SU-DHL-6 (cell line): ENCODE data around the gene RRAGB.
"Not testable (repeated sequence)": the region's sequence is repeated elsewhere in the genome, so short reads cannot be mapped to it uniquely, and the experiment has no call there.

ENCODE experiments used
- H2AFZ ChIP-seq: fragments of 200-600 bp; sonication (generic); 2 replicates; pipeline ENCODE4 v1.6.1; 2014; ENCODE audit warnings: low read depth, mild to moderate bottlenecking, moderate library complexity, mixed read lengths, antibody characterized with exemption, low read length; ENCODE audit not compliant: severe bottlenecking
- H3F3A ChIP-seq: fragments of 200-600 bp; shearing (Covaris generic); 2 replicates; pipeline ENCODE4 v1.6.0; 2016; ENCODE audit warnings: antibody characterized with exemption, mild to moderate bottlenecking; ENCODE audit not compliant: insufficient read depth
- H3K27ac ChIP-seq: fragments of 200-600 bp; sonication (generic); 2 replicates; pipeline ENCODE4 v1.5.1; 2016; ENCODE audit warnings: low read depth, mild to moderate bottlenecking, low read length, moderate library complexity, mixed read lengths
- H3K27me3 ChIP-seq: fragments of 200-600 bp; sonication (generic), shearing (Covaris generic); 2 replicates; pipeline ENCODE4 v1.6.0; 2014; ENCODE audit warnings: mild to moderate bottlenecking, low read length
- H3K36me3 ChIP-seq: fragments of 200-600 bp; sonication (generic); 2 replicates; pipeline ENCODE4 v1.6.1; 2014; ENCODE audit warnings: mild to moderate bottlenecking, low read length, mixed read lengths
- H3K4me2 ChIP-seq: fragments of 300-600, 200-600 bp; shearing (Covaris generic), sonication (generic); 2 replicates; pipeline ENCODE4 v1.6.0; 2014; ENCODE audit warnings: low read length, low read depth, mild to moderate bottlenecking; ENCODE audit not compliant: poor library complexity, severe bottlenecking
- H3K4me3 ChIP-seq: fragments of 200-600 bp; sonication (generic); 2 replicates; pipeline ENCODE4 v1.5.1; 2014; ENCODE audit warnings: antibody characterized with exemption, low read length, mild to moderate bottlenecking, mixed read lengths; ENCODE audit not compliant: insufficient read depth, poor library complexity, severe bottlenecking
- H3K79me2 ChIP-seq: fragments of 200-600 bp; sonication (generic); 2 replicates; pipeline ENCODE4 v1.6.1; 2014; ENCODE audit warnings: mild to moderate bottlenecking, low read length, moderate library complexity; ENCODE audit not compliant: insufficient read depth
- H3K9ac ChIP-seq: fragments of 200-600 bp; sonication (generic); 2 replicates; pipeline ENCODE4 v1.7.0; 2014; ENCODE audit warnings: mild to moderate bottlenecking, low read length
- H3K9me2 ChIP-seq: fragments of 200-600 bp; sonication (generic); replicated peaks from 2 replicates; pipeline ENCODE4 v1.6.1; 2014; ENCODE audit warnings: low read length; ENCODE audit not compliant: insufficient read depth
- H3K9me3 ChIP-seq: fragments of 200-600 bp; sonication (generic); 2 replicates; pipeline ENCODE4 v1.6.1; 2014; ENCODE audit warnings: low read length, mixed read lengths; ENCODE audit not compliant: insufficient read depth
- H4K20me1 ChIP-seq: fragments of 200-600 bp; sonication (generic); 2 replicates; pipeline ENCODE4 v1.6.1; 2014; ENCODE audit warnings: low read depth, mild to moderate bottlenecking, antibody characterized with exemption, low read length, moderate library complexity, mixed read lengths
- CTCF ChIP-seq: fragments of 200-600 bp; sonication (generic); IDR thresholded peaks from one replicate; pipeline ENCODE4 v1.5.1; 2017; ENCODE audit warnings: antibody characterized with exemption, mild to moderate bottlenecking, low read length, moderate library complexity; ENCODE audit not compliant: insufficient read depth, poor library complexity, severe bottlenecking
- EZH2phosphoT487 ChIP-seq: fragments of 200-600 bp; sonication (generic), shearing (Covaris generic); conservative IDR thresholded peaks from 2 replicates; pipeline ENCODE4 v1.6.1; 2018; ENCODE audit warnings: mild to moderate bottlenecking, antibody characterized with exemption, low read length, moderate library complexity, mixed read lengths

The RRAGB gene

GRCh38 chrX:55717521-55718497 is at the start of gene RRAGB:
TSS of gene RRAGB (plus strand) at chrX:55717749. CDS start at chrX:55718328, 579 bp downstream.
- Histone ChIP-seq H3K9me3 (no peaks in the 10 kb centered on the region), H2AFZ (peak within 1 kb of the TSS; percentile 80), H3K36me3 (no peaks in the 10 kb centered on the region), H3F3A (no peaks in the 10 kb centered on the region), H3K4me3 (peak within 1 kb of the TSS; percentile 60), H3K27me3 (no peaks in the 10 kb centered on the region), H3K27ac (peak within 1 kb of the TSS; percentile 82), H3K4me2 (peak within 1 kb of the TSS; percentile 84), H3K79me2 (peaks cover 6% of the 10 kb centered on the region; the same call in 1 of the 2 replicates), H4K20me1 (no peaks in the 10 kb centered on the region), H3K9ac (peak within 1 kb of the TSS; percentile 75), H3K9me2 (no peaks in the 10 kb centered on the region)
- TF ChIP-seq CTCF (peak; percentile 61), EZH2phosphoT487 (no peak)

GRCh38 chrX:55668084-55668483 is 49.5 kb upstream of the RRAGB start:
- H4K20me1 ChIP-seq: no peaks in the 10 kb centered on the region
- no peak overlapping the region for H3K9ac ChIP-seq
- TF ChIP-seq EZH2phosphoT487 (no peak), CTCF (no peak)
- no peak overlapping the region for H3K4me3 ChIP-seq
- H3F3A ChIP-seq: no peaks in the 10 kb centered on the region
- H3K27ac ChIP-seq: no peak overlapping the region
- no peaks in the 10 kb centered on the region for H3K9me3 ChIP-seq
- no peaks in the 10 kb centered on the region for H3K9me2 ChIP-seq
- no peak overlapping the region for H3K4me2 ChIP-seq
- H2AFZ ChIP-seq: no peak overlapping the region
- no peaks in the 10 kb centered on the region for H3K79me2 ChIP-seq
- no peaks in the 10 kb centered on the region for H3K36me3 ChIP-seq
- H3K27me3 ChIP-seq: no peaks in the 10 kb centered on the region

GRCh38 chrX:55688579-55688978 is 29.0 kb upstream of the RRAGB start:
- not testable (repeated sequence) for H3K27me3 ChIP-seq, H3K9me2 ChIP-seq, H3K9me3 ChIP-seq, H3K9ac ChIP-seq, H3K4me3 ChIP-seq, H4K20me1 ChIP-seq, H3K27ac ChIP-seq, H3K4me2 ChIP-seq, H3K79me2 ChIP-seq, H3F3A ChIP-seq, H2AFZ ChIP-seq, H3K36me3 ChIP-seq
